Esophagus muscularis mucosa (tissue), 4 donors: ENCODE results near the gene GSTM2. TPM values are rescaled to one million over a fixed set of nuclear protein-coding genes. Genes with fewer than 3 reads are reported as not detected.

Experiments
- DNase-seq: peaks from one replicate; pipeline ENCODE4 v3.0.0-alpha.2; 2017; ENCODE audit errors: extremely low spot score
- H3K27ac ChIP-seq, 4 donors: fragments of 200-600 bp; sonication (generic); replicated peaks in 1 of 4; 1 replicate in 3 of 4; 2 replicates in 1 of 4; pipeline ENCODE4 v1.5.1; 2016 to 2019; ENCODE audit warnings: mild to moderate bottlenecking in 1 of 4
- H3K27me3 ChIP-seq, 4 donors: fragments of 200-600 bp; sonication (generic); one replicate each; pipeline versions ENCODE4 v1.5.1 to v1.6.0; 2016 to 2019
- H3K36me3 ChIP-seq, 4 donors: fragments of 200-600 bp; sonication (generic); one replicate each; pipeline ENCODE4 v1.5.1; 2016 to 2019
- H3K4me1 ChIP-seq, 4 donors: fragments of 200-600 bp; sonication (generic); one replicate each; pipeline ENCODE4 v1.5.1; 2016 to 2019
- H3K4me3 ChIP-seq, 4 donors: fragments of 200-600 bp; sonication (generic); 1 replicate in 2 of 4; 2 replicates in 2 of 4; pipeline ENCODE4 v1.5.1; 2016 to 2019; ENCODE audit warnings: mild to moderate bottlenecking in 4 of 4, moderate library complexity in 1 of 4
- H3K9me3 ChIP-seq, 4 donors: fragments of 200-600 bp; sonication (generic); 1 replicate in 3 of 4; 2 replicates in 1 of 4; pipeline ENCODE4 v1.5.1; 2016 to 2019
- EP300 ChIP-seq: sonication (generic); formaldehyde crosslinking; IDR thresholded peaks from one replicate; pipeline ENCODE4 v1.6.1; 2017; ENCODE audit warnings: antibody characterized with exemption
- POLR2A ChIP-seq: fragments of 450-650 bp; IDR thresholded peaks from one replicate; pipeline ENCODE4 v1.6.1; 2017; ENCODE audit warnings: antibody characterized with exemption, moderate library complexity, mild to moderate bottlenecking, low read depth
- POLR2AphosphoS5 ChIP-seq, 2 donors: sonication (generic); formaldehyde crosslinking; IDR thresholded peaks; one replicate each; pipeline ENCODE4 v1.6.1; 2017; ENCODE audit warnings: antibody characterized with exemption in 2 of 2
- WGBS: methylation state at CpG from one replicate; pipeline ENCODE4 v1.1.5; 2018; 5-methylcytosine and 5-hydroxymethylcytosine counted together
- intact Hi-C: fragments of 100-400 bp; cut with DNase I; formaldehyde crosslinking; loops from one replicate; pipeline ENCODE4 v1.15.1; 2023
- total RNA-seq, 4 donors: library from RNA; depleted of rRNA; stranded (reverse); fragments of >200 nt; gene quantifications; one replicate each; pipeline versions ENCODE4 v1.1.0 to v1.2.1, GENCODE V29; 2016
- TF ChIP-seq, protein P1 (sequence below), 3 experiments: fragments of 200-600 bp in 2 of 3; fragments of 450-650 bp in 1 of 3; sonication (generic) in 2 of 3; IDR thresholded peaks; one replicate each; pipeline ENCODE4 v1.5.1; 2017 to 2019; ENCODE audit warnings: antibody characterized with exemption in 3 of 3, mild to moderate bottlenecking in 2 of 3, moderate library complexity in 1 of 3

GSTM2 gene
- total RNA-seq, 4 donors from 2014 or later: 19.9 to 59.0 (median 39.3) TPM

DNA sequence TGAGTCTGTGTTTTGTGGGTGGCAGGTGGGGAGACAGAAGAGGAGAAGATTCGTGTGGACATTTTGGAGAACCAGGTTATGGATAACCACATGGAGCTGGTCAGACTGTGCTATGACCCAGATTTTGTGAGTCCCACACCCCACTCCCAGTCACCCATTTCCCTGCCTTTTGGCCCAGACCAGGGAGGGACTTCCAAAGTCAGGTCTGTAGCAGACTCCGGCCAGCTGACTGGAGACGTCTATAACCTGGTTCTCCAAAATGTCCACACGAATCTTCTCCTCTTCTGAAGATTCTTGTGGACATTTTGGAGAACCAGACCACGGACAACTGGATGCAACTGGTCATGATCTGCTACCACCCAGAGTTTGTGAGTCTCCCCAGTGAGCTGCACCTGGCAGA, 45.8 kb downstream of the GSTM2 start:
- peak; percentile 57 for DNase-seq
- H3K36me3 ChIP-seq: no peaks in the 10 kb centered on the region
- no peak overlapping the region for H3K4me3 ChIP-seq
- H3K27me3 ChIP-seq: peaks cover 0 to 6% (median 0%) of the 10 kb centered on the region in 4 donors
- H3K27ac ChIP-seq: no peak overlapping the region
- TF ChIP-seq EP300 (no peak), POLR2AphosphoS5 (IDR thresholded peaks at IDR 0.05) (no peak), POLR2A (no peak)
- TF ChIP-seq, protein P1, sequence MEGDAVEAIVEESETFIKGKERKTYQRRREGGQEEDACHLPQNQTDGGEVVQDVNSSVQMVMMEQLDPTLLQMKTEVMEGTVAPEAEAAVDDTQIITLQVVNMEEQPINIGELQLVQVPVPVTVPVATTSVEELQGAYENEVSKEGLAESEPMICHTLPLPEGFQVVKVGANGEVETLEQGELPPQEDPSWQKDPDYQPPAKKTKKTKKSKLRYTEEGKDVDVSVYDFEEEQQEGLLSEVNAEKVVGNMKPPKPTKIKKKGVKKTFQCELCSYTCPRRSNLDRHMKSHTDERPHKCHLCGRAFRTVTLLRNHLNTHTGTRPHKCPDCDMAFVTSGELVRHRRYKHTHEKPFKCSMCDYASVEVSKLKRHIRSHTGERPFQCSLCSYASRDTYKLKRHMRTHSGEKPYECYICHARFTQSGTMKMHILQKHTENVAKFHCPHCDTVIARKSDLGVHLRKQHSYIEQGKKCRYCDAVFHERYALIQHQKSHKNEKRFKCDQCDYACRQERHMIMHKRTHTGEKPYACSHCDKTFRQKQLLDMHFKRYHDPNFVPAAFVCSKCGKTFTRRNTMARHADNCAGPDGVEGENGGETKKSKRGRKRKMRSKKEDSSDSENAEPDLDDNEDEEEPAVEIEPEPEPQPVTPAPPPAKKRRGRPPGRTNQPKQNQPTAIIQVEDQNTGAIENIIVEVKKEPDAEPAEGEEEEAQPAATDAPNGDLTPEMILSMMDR (IDR thresholded peaks at IDR 0.05): no peak
- WGBS: 97% methylated on average over 5 of the region's 5 CpGs
- intact Hi-C loops: no loop called here
- no peaks in the 10 kb centered on the region for H3K9me3 ChIP-seq
- peaks cover 0 to 11% (median 4%) of the 10 kb centered on the region in 4 donors for H3K4me1 ChIP-seq

- peaks cover 0 to 6% (median 0%) of the 10 kb centered on the region in 4 donors for H3K27me3 ChIP-seq
- no peaks in the 10 kb centered on the region for H3K36me3 ChIP-seq
- no peaks in the 10 kb centered on the region for H3K9me3 ChIP-seq
- WGBS: 82% methylated on average over 11 of the region's 12 CpGs
- intact Hi-C loops: no loop called here
- no peak overlapping the region for H3K4me3 ChIP-seq
- peaks cover 0 to 17% (median 8%) of the 10 kb centered on the region in 4 donors for H3K4me1 ChIP-seq
- no peak overlapping the region for H3K27ac ChIP-seq
- DNase-seq: peak; percentile 60
- TF ChIP-seq EP300: no peak
- TF ChIP-seq POLR2AphosphoS5 (IDR thresholded peaks at IDR 0.05): no peak
- TF ChIP-seq, protein P1 (IDR thresholded peaks at IDR 0.05): no peak
- no peak for TF ChIP-seq POLR2A
These were observed 47.0 kb downstream of the GSTM2 start for GRCh38 chr1:109714661-109715372.

DNA sequence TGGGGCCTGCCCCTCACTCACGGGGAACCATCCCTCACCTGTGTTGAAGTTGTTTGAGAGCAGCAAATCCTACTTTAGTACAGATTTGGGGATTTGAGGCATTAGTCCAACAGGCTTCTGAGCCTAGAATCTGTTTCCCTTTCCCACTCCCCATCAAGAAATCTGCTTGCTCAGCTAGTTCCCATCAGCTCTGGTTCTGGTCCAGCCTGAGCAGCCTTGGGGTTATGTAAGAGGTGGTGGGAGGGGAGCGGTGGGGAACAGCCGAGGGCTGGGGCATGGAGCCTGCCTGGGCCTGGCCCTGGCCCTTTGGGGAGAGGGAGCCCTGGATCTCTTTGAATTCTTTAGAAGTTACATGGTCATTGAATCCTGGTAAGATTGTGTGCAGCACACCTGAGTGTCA, 48.3 kb downstream of the GSTM2 start:
- H3K4me1 ChIP-seq: peaks cover 0 to 17% (median 8%) of the 10 kb centered on the region in 4 donors
- H3K9me3 ChIP-seq: no peaks in the 10 kb centered on the region
- no peaks in the 10 kb centered on the region for H3K36me3 ChIP-seq
- 88% methylated on average over 2 of the region's 3 CpGs for WGBS
- DNase-seq: peak; percentile 74
- intact Hi-C loops: no loop called here
- no peak for TF ChIP-seq EP300
- H3K27ac ChIP-seq: peak overlapping the region in 1 of 4 donors; percentile 44
- H3K27me3 ChIP-seq: peaks cover 0 to 6% (median 0%) of the 10 kb centered on the region in 4 donors
- no peak overlapping the region for H3K4me3 ChIP-seq

GRCh38 chr1:109716570-109717090, 48.8 kb downstream of the GSTM2 start:
- 82% methylated on average over 3 of the region's 3 CpGs for WGBS
- Histone ChIP-seq H3K36me3 (no peaks in the 10 kb centered on the region), H3K27ac (peak overlapping the region in 1 of 4 donors; percentile 44), H3K4me1 (peaks cover 0 to 17% (median 8%) of the 10 kb centered on the region in 4 donors), H3K27me3 (peaks cover 0 to 6% (median 0%) of the 10 kb centered on the region in 4 donors), H3K4me3 (no peak overlapping the region), H3K9me3 (no peaks in the 10 kb centered on the region)
- TF ChIP-seq, protein P1 (IDR thresholded peaks at IDR 0.05): no peak
- TF ChIP-seq EP300 (no peak), POLR2AphosphoS5 (IDR thresholded peaks at IDR 0.05) (no peak), POLR2A (no peak)
- intact Hi-C loops: no loop called here
- peak; percentile 81 for DNase-seq

DNA sequence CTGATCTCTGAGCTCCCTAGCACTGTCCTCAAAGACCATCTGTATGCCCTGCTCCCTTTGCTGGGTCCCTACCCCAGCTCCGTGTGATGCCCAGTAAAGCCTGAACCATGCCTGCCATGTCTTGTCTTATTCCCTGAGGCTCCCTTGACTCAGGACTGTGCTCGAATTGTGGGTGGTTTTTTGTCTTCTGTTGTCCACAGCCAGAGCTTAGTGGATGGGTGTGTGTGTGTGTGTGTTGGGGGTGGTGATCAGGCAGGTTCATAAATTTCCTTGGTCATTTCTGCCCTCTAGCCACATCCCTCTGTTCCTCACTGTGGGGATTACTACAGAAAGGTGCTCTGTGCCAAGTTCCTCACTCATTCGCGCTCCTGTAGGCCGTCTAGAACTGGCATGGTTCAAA, 49.9 kb downstream of the GSTM2 start:
- H3K36me3 ChIP-seq: no peaks in the 10 kb centered on the region
- TF ChIP-seq POLR2AphosphoS5 (IDR thresholded peaks at IDR 0.05) (no peak), POLR2A (no peak), EP300 (no peak)
- TF ChIP-seq, protein P1 (IDR thresholded peaks at IDR 0.05): no peak
- 90% methylated on average over 5 of the region's 5 CpGs for WGBS
- DNase-seq: peak; percentile 50
- H3K4me3 ChIP-seq: no peak overlapping the region
- H3K27ac ChIP-seq: no peak overlapping the region
- H3K27me3 ChIP-seq: peaks cover 0 to 1% (median 0%) of the 10 kb centered on the region in 4 donors
- peaks cover 0 to 17% (median 8%) of the 10 kb centered on the region in 4 donors for H3K4me1 ChIP-seq
- intact Hi-C loops: no loop called here
- H3K9me3 ChIP-seq: no peaks in the 10 kb centered on the region
